Urinary bladder (tissue), 4 donors: ENCODE data around the gene DNAH14. TPM values are rescaled to one million over a fixed set of nuclear protein-coding genes. Genes with fewer than 3 reads are reported as not detected.
"Not testable (repeated sequence)": the region's sequence is repeated elsewhere in the genome, so short reads cannot be mapped to it uniquely, and the experiment has no call there.

Experiments used
- DNase-seq: peaks from one replicate; pipeline ENCODE4 v3.0.0-alpha.2; 2015; ENCODE audit errors: extremely low spot score
- H3K27ac ChIP-seq: one replicate; pipeline ENCODE4 v1.5.1; 2013; ENCODE audit warnings: low read depth, mild to moderate bottlenecking, moderate library complexity
- H3K36me3 ChIP-seq: one replicate; pipeline ENCODE4 v1.6.1; 2013; ENCODE audit warnings: mild to moderate bottlenecking, moderate library complexity; ENCODE audit not compliant: insufficient read depth
- H3K4me1 ChIP-seq: one replicate; pipeline ENCODE4 v1.6.1; 2013; ENCODE audit warnings: mild to moderate bottlenecking, moderate library complexity; ENCODE audit not compliant: insufficient read depth
- H3K4me3 ChIP-seq: one replicate; pipeline ENCODE4 v1.5.1; 2013; ENCODE audit warnings: low read depth, low read length
- WGBS: extraction: QIAGEN DNeasy Blood & Tissue Kit; methylation state at CpG from one replicate; pipeline ENCODE4 v1.1.7; 2013; 5-methylcytosine and 5-hydroxymethylcytosine counted together
- polyA plus RNA-seq: library from polyadenylated mRNA; stranded (reverse); fragments of 200-250 nt; gene quantifications from one replicate; pipeline ENCODE4 v1.2.3, GENCODE V29; 2013
- total RNA-seq: library from RNA; depleted of rRNA; stranded (reverse); fragments of >200 nt; gene quantifications from one replicate; pipeline ENCODE4 v1.2.3, GENCODE V29; 2014
- donor health status: healthy with polysubstance abuse.
- donor health status: healthy.

DNAH14 gene
- total and polyA plus RNA-seq, 2 donors, result 2.8 to 70.4 TPM

- H3K27ac ChIP-seq, result no peak overlapping the region
- H3K36me3 ChIP-seq, result no peaks in the 10 kb centered on the region
- H3K4me3 ChIP-seq, result no peak overlapping the region
- DNase-seq, result no peak
- WGBS, result 96% methylated on average over 1 of the region's 1 CpG
- H3K4me1 ChIP-seq, result no peaks in the 10 kb centered on the region
These were observed 370.9 kb downstream of the DNAH14 start for GRCh38 chr1:225300381-225300780.

GRCh38 chr1:225304996-225305395 is 375.5 kb downstream of the DNAH14 start:
- no peak overlapping the region for H3K27ac ChIP-seq
- no peaks in the 10 kb centered on the region for H3K36me3 ChIP-seq
- DNase-seq, result no peak
- WGBS, result 68% methylated on average over 5 of the region's 5 CpGs
- H3K4me3 ChIP-seq, result no peak overlapping the region
- H3K4me1 ChIP-seq, result no peaks in the 10 kb centered on the region

DNA sequence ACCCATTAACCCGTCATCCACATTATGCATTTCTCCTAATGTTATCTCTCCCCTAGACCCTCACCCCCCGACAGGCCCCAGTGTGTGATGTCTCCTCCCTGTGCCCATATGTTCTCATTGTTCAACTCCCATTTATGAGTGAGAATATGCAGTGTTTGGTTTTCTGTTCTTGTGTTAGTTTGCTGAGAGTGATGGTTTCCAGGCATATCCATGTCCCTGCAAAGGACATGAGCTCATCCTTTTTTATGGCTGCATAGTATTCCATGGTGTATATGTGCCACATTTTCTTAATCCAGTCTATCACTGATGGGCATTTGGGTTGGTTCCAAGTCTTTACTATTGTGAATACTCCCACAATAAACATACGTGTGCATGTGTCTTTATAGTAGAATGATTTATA is 381.1 kb downstream of the DNAH14 start:
- H3K4me1 ChIP-seq, H3K36me3 ChIP-seq, DNase-seq, H3K4me3 ChIP-seq, H3K27ac ChIP-seq: not testable (repeated sequence)
- 90% methylated on average over 3 of the region's 3 CpGs for WGBS

DNA sequence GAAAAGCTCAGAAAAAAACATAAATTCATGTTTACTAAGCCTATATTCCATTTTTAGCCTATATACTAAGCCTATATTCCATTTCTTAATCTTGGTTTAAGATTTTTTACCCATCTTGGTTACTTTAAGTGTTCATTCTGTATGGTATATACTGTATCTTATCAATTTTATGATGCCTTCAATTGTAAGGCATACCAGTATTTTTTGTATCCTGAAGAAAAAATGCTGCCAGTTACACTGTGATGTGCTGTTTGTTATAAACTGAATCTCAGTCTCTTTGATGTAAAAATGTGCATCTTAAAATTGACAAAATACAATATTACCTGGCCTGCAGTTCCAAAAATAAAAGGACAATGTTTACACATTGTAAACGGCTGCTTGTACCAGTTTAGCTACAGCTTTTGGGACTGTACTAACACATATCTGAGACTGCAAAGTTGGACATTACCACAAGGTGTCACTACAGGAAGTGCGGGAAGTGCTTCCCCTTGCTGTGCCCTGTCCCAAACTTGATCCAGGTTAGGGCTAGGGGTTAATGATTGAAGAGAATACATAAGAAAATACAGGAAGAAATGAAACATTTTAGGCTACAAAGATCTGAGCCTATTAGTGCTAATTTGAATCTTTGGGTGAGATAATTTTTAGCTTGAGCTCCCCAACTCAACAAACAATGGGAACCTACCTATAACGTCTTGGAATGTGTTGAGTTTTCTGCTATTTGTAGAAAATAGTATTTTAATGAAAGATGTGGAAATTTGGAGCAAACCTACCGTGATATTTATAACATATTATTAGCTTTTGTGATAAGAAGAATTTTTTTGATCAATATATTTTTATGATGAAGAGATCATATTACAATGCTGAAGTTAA is 389.5 kb downstream of the DNAH14 start:
- Histone ChIP-seq H3K27ac (no peak overlapping the region), H3K36me3 (no peaks in the 10 kb centered on the region), H3K4me1 (no peaks in the 10 kb centered on the region), H3K4me3 (no peak overlapping the region)
- WGBS, result 27% methylated on average over 4 of the region's 4 CpGs
- no peak for DNase-seq

- H3K4me1 ChIP-seq, result no peaks in the 10 kb centered on the region
- no peak overlapping the region for H3K27ac ChIP-seq
- no peaks in the 10 kb centered on the region for H3K36me3 ChIP-seq
- no peak for DNase-seq
- no peak overlapping the region for H3K4me3 ChIP-seq
These were observed 390.4 kb downstream of the DNAH14 start for GRCh38 chr1:225319871-225320270.

GRCh38 chr1:225321784-225322183 is 392.3 kb downstream of the DNAH14 start:
- H3K36me3 ChIP-seq, result no peaks in the 10 kb centered on the region
- H3K27ac ChIP-seq, result no peak overlapping the region
- no peaks in the 10 kb centered on the region for H3K4me1 ChIP-seq
- DNase-seq, result no peak
- no peak overlapping the region for H3K4me3 ChIP-seq
- WGBS, result 95% methylated on average over 4 of the region's 4 CpGs

DNA sequence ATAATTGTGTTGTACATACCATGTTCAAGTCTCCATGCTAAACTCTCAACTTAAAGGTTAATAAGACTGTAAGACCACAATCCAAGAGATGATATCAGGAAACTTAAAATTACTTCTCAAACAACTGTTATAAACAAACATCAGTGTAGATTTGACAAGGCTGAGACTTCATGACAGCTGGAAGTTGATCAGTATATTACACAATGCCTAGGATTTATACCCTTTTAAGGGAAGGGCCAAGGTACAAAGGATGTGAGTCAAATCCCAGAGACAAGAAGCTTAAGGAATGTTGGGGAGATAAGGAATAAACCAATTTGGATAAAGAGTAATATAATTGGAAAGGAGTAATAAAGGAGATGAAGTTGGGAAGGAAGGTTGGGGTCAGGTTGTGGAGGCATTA is 399.6 kb downstream of the DNAH14 start:
- no peaks in the 10 kb centered on the region for H3K36me3 ChIP-seq
- H3K4me3 ChIP-seq, result no peak overlapping the region
- H3K27ac ChIP-seq, result no peak overlapping the region
- no peak for DNase-seq
- H3K4me1 ChIP-seq, result no peaks in the 10 kb centered on the region

- not testable (repeated sequence) for DNase-seq, H3K4me1 ChIP-seq, H3K4me3 ChIP-seq, H3K27ac ChIP-seq, H3K36me3 ChIP-seq
- 82% methylated on average over 1 of the region's 1 CpG for WGBS
These were observed 400.5 kb downstream of the DNAH14 start for GRCh38 chr1:225329996-225330395.

GRCh38 chr1:225332686-225333085 is 403.2 kb downstream of the DNAH14 start:
- H3K4me1 ChIP-seq, result no peaks in the 10 kb centered on the region
- no peaks in the 10 kb centered on the region for H3K36me3 ChIP-seq
- DNase-seq, result no peak
- WGBS, result 98% methylated on average over 1 of the region's 1 CpG
- H3K4me3 ChIP-seq, result no peak overlapping the region
- no peak overlapping the region for H3K27ac ChIP-seq

DNA sequence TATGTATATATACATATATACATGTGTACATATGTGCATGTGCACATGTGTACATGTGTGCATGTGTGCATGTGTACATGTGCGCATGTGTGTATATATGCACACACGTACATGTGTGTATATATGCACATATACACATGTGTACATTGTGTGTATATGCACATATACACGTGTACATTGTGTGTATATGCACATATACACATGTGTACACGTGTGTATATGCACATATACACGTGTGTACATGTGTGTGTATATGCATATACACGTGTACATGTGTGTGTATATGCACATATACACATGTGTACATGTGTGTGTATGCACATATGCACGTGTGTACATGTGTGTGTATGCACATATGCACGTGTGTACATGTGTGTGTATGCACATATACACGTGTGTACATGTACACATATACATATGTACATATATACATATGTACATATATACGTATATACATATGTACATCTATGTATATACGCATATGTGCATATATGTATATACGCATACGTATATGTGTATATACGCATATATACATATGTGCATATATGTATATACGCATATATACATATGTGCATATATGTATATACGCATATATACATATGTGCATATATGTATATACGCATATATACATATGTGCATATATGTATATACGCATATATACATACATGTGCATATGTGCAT is 405.8 kb downstream of the DNAH14 start:
- DNase-seq, H3K27ac ChIP-seq, H3K4me1 ChIP-seq, H3K4me3 ChIP-seq, H3K36me3 ChIP-seq: not testable (repeated sequence)
- WGBS, result 38% methylated on average over 18 of the region's 18 CpGs

GRCh38 chr1:225338545-225338944 is 409.1 kb downstream of the DNAH14 start:
- Histone ChIP-seq H3K4me3 (no peak overlapping the region), H3K27ac (no peak overlapping the region), H3K36me3 (no peaks in the 10 kb centered on the region), H3K4me1 (no peaks in the 10 kb centered on the region)
- WGBS, result 90% methylated on average over 3 of the region's 3 CpGs
- no peak for DNase-seq

DNA sequence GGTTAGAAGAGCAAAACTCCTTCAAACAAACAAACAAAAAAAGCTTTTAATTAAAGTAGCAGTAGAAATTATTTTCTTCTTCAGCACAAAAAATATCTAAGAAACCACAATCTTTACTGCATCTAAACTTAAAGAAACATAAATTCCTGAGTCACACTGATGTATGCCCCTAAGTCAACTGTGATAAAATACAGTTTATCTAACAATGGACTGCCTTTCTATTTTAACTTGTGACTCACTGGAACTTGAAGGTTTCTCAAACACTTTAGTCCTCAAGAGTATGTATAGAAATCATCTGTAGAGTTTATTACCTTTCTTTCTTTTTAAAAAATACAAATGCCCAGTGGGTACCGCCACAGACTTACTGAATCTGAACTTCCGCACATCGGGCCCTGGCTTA is 412.2 kb downstream of the DNAH14 start:
- no peak overlapping the region for H3K4me3 ChIP-seq
- H3K4me1 ChIP-seq, result no peaks in the 10 kb centered on the region
- WGBS, result 95% methylated on average over 3 of the region's 3 CpGs
- no peaks in the 10 kb centered on the region for H3K36me3 ChIP-seq
- no peak overlapping the region for H3K27ac ChIP-seq
- DNase-seq, result no peak

GRCh38 chr1:225342695-225343094 is 413.2 kb downstream of the DNAH14 start:
- H3K36me3 ChIP-seq, result no peaks in the 10 kb centered on the region
- no peak for DNase-seq
- H3K27ac ChIP-seq, result no peak overlapping the region
- H3K4me3 ChIP-seq, result no peak overlapping the region
- no peaks in the 10 kb centered on the region for H3K4me1 ChIP-seq
- 74% methylated on average over 7 of the region's 7 CpGs for WGBS

- no peak overlapping the region for H3K4me3 ChIP-seq
- H3K36me3 ChIP-seq, result no peaks in the 10 kb centered on the region
- no peaks in the 10 kb centered on the region for H3K4me1 ChIP-seq
- DNase-seq, result no peak
- no peak overlapping the region for H3K27ac ChIP-seq
These were observed 414.1 kb downstream of the DNAH14 start for GRCh38 chr1:225343618-225344017.
